NCI-H1092 (cell line): ENCODE measurements around the gene MACROH2A1.
A peak's percentile ranks its signal among the peaks of the same experiment; 100 is the strongest.
"Not testable (repeated sequence)": the region's sequence is repeated elsewhere in the genome, so short reads cannot be mapped to it uniquely, and the experiment has no call there.

Experiments
- DNase-seq: peaks from one replicate; lab custom pipeline; 2025; lab: John Stamatoyannopoulos, UW

The MACROH2A1 gene

GRCh38 chr5:135377751-135378680, 21.0 kb downstream of the MACROH2A1 start:
- DNase-seq = no peak

- no peak for DNase-seq
Measured at GRCh38 chr5:135376961-135377624, 21.9 kb downstream of the MACROH2A1 start.

- no peak for DNase-seq
Measured at GRCh38 chr5:135375040-135375793, 23.8 kb downstream of the MACROH2A1 start.

GRCh38 chr5:135373736-135374515, 25.1 kb downstream of the MACROH2A1 start:
- no peak for DNase-seq

GRCh38 chr5:135372654-135373381, 26.2 kb downstream of the MACROH2A1 start:
- DNase-seq = no peak

- no peak for DNase-seq
Measured at GRCh38 chr5:135371622-135372232, 27.3 kb downstream of the MACROH2A1 start.

- DNase-seq = no peak
Measured at GRCh38 chr5:135369952-135370351, 29.1 kb downstream of the MACROH2A1 start.

- DNase-seq = no peak
Measured at GRCh38 chr5:135367554-135367953, 31.5 kb downstream of the MACROH2A1 start.

GRCh38 chr5:135367076-135367475, 32.0 kb downstream of the MACROH2A1 start:
- no peak for DNase-seq

GRCh38 chr5:135365281-135365680, 33.8 kb downstream of the MACROH2A1 start:
- DNase-seq = no peak

GRCh38 chr5:135364421-135365262, 34.4 kb downstream of the MACROH2A1 start:
- DNase-seq = peak; percentile 30

GRCh38 chr5:135363342-135363741, 35.7 kb downstream of the MACROH2A1 start:
- DNase-seq = not testable (repeated sequence)

GRCh38 chr5:135362102-135362501, 36.9 kb downstream of the MACROH2A1 start:
- no peak for DNase-seq

- no peak for DNase-seq
Measured at GRCh38 chr5:135360278-135361274, 38.5 kb downstream of the MACROH2A1 start.

GRCh38 chr5:135359374-135360165, 39.5 kb downstream of the MACROH2A1 start:
- DNase-seq = no peak

- DNase-seq = no peak
Measured at GRCh38 chr5:135357685-135358084, 41.3 kb downstream of the MACROH2A1 start.

GRCh38 chr5:135356522-135357318, 42.3 kb downstream of the MACROH2A1 start:
- no peak for DNase-seq
